HEK293 (cell line): Measurements from ENCODE around the gene EBF4.

Source experiments
- CTCF ChIA-PET: fragments of 350-600 bp; formaldehyde crosslinking; extraction: SDS; loops from one replicate; lab custom pipeline; 2021; ENCODE audit warnings: antibody characterized with exemption; lab: Yijun Ruan, JAX
- POLR2A ChIA-PET: fragments of 300-600 bp; formaldehyde crosslinking; extraction: SDS; loops from one replicate; lab custom pipeline; 2020; ENCODE audit warnings: antibody characterized with exemption, inconsistent platforms; lab: Yijun Ruan, JAX
- H3K27ac ChIP-seq: fragments of 200-500 bp; sonication (Bioruptor generic); 2 replicates; pipeline ENCODE4 v1.5.1; 2014; ENCODE audit warnings: low read depth, low read length, control low read depth, inconsistent platforms; ENCODE audit errors: extremely low read depth
- H3K36me3 ChIP-seq, 2 experiments: fragments of 200-500 bp in 1 of 2; sonication (Bioruptor generic) in 1 of 2; 1 replicate in 1 of 2; 2 replicates in 1 of 2; pipeline ENCODE4 v1.5.1; 2014 to 2017; ENCODE audit warnings: inconsistent platforms in 2 of 2, low read length in 2 of 2; ENCODE audit not compliant: control insufficient read depth in 2 of 2, insufficient read depth in 1 of 2
- H3K4me1 ChIP-seq: fragments of 200-500 bp; sonication (Bioruptor generic); 2 replicates; pipeline ENCODE4 v1.5.1; 2014; ENCODE audit warnings: mild to moderate bottlenecking, low read length, inconsistent platforms; ENCODE audit not compliant: control insufficient read depth, insufficient read depth
- H3K4me3 ChIP-seq: 2 replicates; pipeline ENCODE4 v1.5.1; 2011; ENCODE audit warnings: low read depth, mild to moderate bottlenecking, control low read depth, low read length, moderate library complexity
- H3K9me3 ChIP-seq: fragments of 200-500 bp; sonication (Bioruptor generic); 2 replicates; pipeline ENCODE4 v1.5.1; 2014; ENCODE audit warnings: low read depth, low read length, inconsistent platforms; ENCODE audit not compliant: control insufficient read depth, insufficient read depth
- OVOL3 ChIP-seq: fragments of 450-650 bp; formaldehyde crosslinking; IDR thresholded peaks from 2 replicates; pipeline ENCODE4 v1.5.1; 2016; ENCODE audit warnings: missing biosample characterization, missing genetic modification characterization
- ZFHX2 ChIP-seq: fragments of 450-650 bp; formaldehyde crosslinking; conservative IDR thresholded peaks from 2 replicates; pipeline ENCODE4 v1.5.1; 2016; ENCODE audit warnings: missing biosample characterization, missing genetic modification characterization
- ZNF2 ChIP-seq: fragments of 450-650 bp; formaldehyde crosslinking; IDR thresholded peaks from 2 replicates; pipeline ENCODE4 v1.5.1; 2016; ENCODE audit warnings: missing biosample characterization, missing genetic modification characterization
- ZNF221 ChIP-seq: fragments of 450-650 bp; formaldehyde crosslinking; IDR thresholded peaks from 2 replicates; pipeline ENCODE4 v1.5.1; 2017; ENCODE audit warnings: missing biosample characterization, missing genetic modification characterization, borderline replicate concordance
- ZNF24 ChIP-seq: fragments of 450-650 bp; formaldehyde crosslinking; IDR thresholded peaks from 2 replicates; pipeline ENCODE4 v1.5.1; 2016; ENCODE audit warnings: missing biosample characterization, missing genetic modification characterization
- ZNF626 ChIP-seq: fragments of 450-650 bp; sonication (Bioruptor Pico); formaldehyde crosslinking; IDR thresholded peaks from 2 replicates; pipeline ENCODE4 v1.5.1; 2018; ENCODE audit warnings: missing biosample characterization, missing genetic modification characterization, inconsistent platforms
- TF ChIP-seq, protein P1 (sequence below): fragments of 450-650 bp; formaldehyde crosslinking; IDR thresholded peaks from 2 replicates; pipeline ENCODE4 v1.5.1; 2016; ENCODE audit warnings: missing biosample characterization, missing genetic modification characterization, borderline replicate concordance
- TF ChIP-seq, protein P2 (sequence below): fragments of 450-650 bp; formaldehyde crosslinking; IDR thresholded peaks from 2 replicates; pipeline ENCODE4 v1.5.1; 2016; ENCODE audit warnings: missing biosample characterization, missing genetic modification characterization
- TF ChIP-seq, protein P3 (sequence below): fragments of 450-650 bp; formaldehyde crosslinking; IDR thresholded peaks from 2 replicates; pipeline ENCODE4 v1.5.1; 2016; ENCODE audit warnings: missing biosample characterization, missing genetic modification characterization
- TF ChIP-seq, protein P4 (sequence below): fragments of 450-650 bp; formaldehyde crosslinking; IDR thresholded peaks from 2 replicates; pipeline ENCODE4 v1.5.1; 2016; ENCODE audit warnings: missing biosample characterization, missing genetic modification characterization
- TF ChIP-seq, protein P5 (sequence below): fragments of 450-650 bp; formaldehyde crosslinking; IDR thresholded peaks from 2 replicates; pipeline ENCODE4 v1.5.1; 2016; ENCODE audit warnings: missing biosample characterization, missing genetic modification characterization
- TF ChIP-seq, protein P6 (sequence below): fragments of 450-650 bp; formaldehyde crosslinking; IDR thresholded peaks from 2 replicates; pipeline ENCODE4 v1.5.1; 2017; ENCODE audit warnings: missing biosample characterization, missing genetic modification characterization
- TF ChIP-seq, protein P7 (sequence below): fragments of 450-650 bp; formaldehyde crosslinking; IDR thresholded peaks from 2 replicates; pipeline ENCODE4 v1.5.0; 2017; ENCODE audit warnings: missing biosample characterization, missing genetic modification characterization, borderline replicate concordance

EBF4 gene

DNA sequence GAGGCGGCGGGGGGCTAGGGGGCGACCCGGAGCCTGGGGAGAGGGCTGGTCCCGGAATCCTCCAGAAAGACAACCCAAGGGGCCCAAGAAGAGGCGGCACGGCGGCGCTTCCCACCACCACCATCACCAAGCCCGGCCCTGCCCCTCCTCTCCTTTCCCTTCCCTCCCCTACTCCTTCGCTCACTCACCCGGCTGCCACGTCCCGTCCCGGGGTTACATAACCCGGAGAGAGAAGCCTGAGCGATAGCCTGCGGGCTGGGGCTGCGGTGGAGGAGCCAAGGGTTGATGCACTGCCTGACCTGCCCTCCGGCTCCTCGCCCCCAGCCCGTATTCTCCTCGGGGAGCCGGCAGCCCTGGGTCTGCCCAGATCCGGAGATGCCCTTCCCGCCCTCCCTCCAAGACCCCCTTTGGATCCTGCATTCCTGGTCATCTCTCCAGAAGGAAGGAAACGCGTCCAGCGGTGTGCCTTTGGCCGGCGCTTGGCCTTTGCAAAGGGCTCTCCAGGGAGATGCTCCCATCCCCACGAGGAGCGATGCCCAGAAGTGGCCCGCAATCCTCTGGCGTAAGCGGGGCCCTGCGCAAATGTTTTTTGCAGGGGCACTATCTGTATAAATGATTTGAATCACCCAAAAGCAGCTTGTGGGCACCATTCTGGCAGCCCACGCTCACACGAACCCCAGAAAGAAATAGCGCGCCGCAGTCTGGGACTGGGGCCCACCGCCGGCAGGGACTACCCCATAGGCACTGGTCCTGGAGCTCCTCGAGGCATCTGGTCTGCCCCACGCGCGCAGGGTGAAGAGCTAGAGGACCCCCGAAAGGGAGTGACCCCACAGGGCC is 112.5 kb downstream of the EBF4 start:
- Histone ChIP-seq H3K27ac (no peak overlapping the region), H3K4me3 (no peak overlapping the region), H3K36me3 (no peaks in the 10 kb centered on the region), H3K9me3 (no peaks in the 10 kb centered on the region), H3K4me1 (no peaks in the 10 kb centered on the region)
- CTCF ChIA-PET = interaction anchor here (0.5 to 1.2 kb wide), 2 partner anchors 52 to 377 kb away, joined by 3 to 4 read pairs; no protein-coding TSS in a partner anchor
- POLR2A ChIA-PET = no interaction called here
- no peak for TF ChIP-seq ZNF24 (tag by site-specific recombination)
- TF ChIP-seq, protein P1, sequence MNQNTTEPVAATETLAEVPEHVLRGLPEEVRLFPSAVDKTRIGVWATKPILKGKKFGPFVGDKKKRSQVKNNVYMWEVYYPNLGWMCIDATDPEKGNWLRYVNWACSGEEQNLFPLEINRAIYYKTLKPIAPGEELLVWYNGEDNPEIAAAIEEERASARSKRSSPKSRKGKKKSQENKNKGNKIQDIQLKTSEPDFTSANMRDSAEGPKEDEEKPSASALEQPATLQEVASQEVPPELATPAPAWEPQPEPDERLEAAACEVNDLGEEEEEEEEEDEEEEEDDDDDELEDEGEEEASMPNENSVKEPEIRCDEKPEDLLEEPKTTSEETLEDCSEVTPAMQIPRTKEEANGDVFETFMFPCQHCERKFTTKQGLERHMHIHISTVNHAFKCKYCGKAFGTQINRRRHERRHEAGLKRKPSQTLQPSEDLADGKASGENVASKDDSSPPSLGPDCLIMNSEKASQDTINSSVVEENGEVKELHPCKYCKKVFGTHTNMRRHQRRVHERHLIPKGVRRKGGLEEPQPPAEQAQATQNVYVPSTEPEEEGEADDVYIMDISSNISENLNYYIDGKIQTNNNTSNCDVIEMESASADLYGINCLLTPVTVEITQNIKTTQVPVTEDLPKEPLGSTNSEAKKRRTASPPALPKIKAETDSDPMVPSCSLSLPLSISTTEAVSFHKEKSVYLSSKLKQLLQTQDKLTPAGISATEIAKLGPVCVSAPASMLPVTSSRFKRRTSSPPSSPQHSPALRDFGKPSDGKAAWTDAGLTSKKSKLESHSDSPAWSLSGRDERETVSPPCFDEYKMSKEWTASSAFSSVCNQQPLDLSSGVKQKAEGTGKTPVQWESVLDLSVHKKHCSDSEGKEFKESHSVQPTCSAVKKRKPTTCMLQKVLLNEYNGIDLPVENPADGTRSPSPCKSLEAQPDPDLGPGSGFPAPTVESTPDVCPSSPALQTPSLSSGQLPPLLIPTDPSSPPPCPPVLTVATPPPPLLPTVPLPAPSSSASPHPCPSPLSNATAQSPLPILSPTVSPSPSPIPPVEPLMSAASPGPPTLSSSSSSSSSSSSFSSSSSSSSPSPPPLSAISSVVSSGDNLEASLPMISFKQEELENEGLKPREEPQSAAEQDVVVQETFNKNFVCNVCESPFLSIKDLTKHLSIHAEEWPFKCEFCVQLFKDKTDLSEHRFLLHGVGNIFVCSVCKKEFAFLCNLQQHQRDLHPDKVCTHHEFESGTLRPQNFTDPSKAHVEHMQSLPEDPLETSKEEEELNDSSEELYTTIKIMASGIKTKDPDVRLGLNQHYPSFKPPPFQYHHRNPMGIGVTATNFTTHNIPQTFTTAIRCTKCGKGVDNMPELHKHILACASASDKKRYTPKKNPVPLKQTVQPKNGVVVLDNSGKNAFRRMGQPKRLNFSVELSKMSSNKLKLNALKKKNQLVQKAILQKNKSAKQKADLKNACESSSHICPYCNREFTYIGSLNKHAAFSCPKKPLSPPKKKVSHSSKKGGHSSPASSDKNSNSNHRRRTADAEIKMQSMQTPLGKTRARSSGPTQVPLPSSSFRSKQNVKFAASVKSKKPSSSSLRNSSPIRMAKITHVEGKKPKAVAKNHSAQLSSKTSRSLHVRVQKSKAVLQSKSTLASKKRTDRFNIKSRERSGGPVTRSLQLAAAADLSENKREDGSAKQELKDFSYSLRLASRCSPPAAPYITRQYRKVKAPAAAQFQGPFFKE (tag by site-specific recombination) = no peak
- TF ChIP-seq, protein P2, sequence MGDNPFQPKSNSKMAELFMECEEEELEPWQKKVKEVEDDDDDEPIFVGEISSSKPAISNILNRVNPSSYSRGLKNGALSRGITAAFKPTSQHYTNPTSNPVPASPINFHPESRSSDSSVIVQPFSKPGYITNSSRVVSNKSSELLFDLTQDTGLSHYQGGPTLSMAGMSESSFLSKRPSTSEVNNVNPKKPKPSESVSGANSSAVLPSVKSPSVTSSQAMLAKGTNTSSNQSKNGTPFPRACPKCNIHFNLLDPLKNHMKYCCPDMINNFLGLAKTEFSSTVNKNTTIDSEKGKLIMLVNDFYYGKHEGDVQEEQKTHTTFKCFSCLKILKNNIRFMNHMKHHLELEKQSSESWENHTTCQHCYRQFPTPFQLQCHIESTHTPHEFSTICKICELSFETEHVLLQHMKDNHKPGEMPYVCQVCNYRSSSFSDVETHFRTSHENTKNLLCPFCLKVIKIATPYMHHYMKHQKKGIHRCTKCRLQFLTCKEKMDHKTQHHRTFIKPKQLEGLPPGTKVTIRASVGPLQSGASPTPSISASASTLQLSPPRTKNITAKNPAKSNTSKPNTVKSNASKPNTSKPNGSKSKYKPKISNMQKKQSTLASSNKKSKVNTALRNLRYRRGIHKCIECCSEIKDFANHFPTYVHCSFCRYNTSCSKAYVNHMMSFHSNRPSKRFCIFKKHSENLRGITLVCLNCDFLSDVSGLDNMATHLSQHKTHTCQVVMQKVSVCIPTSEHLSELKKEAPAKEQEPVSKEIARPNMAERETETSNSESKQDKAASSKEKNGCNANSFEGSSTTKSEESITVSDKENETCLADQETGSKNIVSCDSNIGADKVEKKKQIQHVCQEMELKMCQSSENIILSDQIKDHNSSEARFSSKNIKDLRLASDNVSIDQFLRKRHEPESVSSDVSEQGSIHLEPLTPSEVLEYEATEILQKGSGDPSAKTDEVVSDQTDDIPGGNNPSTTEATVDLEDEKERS (tag by site-specific recombination) = no peak
- TF ChIP-seq ZNF221 (tag by site-specific recombination) = no peak
- TF ChIP-seq, protein P3, sequence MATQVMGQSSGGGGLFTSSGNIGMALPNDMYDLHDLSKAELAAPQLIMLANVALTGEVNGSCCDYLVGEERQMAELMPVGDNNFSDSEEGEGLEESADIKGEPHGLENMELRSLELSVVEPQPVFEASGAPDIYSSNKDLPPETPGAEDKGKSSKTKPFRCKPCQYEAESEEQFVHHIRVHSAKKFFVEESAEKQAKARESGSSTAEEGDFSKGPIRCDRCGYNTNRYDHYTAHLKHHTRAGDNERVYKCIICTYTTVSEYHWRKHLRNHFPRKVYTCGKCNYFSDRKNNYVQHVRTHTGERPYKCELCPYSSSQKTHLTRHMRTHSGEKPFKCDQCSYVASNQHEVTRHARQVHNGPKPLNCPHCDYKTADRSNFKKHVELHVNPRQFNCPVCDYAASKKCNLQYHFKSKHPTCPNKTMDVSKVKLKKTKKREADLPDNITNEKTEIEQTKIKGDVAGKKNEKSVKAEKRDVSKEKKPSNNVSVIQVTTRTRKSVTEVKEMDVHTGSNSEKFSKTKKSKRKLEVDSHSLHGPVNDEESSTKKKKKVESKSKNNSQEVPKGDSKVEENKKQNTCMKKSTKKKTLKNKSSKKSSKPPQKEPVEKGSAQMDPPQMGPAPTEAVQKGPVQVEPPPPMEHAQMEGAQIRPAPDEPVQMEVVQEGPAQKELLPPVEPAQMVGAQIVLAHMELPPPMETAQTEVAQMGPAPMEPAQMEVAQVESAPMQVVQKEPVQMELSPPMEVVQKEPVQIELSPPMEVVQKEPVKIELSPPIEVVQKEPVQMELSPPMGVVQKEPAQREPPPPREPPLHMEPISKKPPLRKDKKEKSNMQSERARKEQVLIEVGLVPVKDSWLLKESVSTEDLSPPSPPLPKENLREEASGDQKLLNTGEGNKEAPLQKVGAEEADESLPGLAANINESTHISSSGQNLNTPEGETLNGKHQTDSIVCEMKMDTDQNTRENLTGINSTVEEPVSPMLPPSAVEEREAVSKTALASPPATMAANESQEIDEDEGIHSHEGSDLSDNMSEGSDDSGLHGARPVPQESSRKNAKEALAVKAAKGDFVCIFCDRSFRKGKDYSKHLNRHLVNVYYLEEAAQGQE (tag by site-specific recombination) = no peak
- TF ChIP-seq, protein P4, sequence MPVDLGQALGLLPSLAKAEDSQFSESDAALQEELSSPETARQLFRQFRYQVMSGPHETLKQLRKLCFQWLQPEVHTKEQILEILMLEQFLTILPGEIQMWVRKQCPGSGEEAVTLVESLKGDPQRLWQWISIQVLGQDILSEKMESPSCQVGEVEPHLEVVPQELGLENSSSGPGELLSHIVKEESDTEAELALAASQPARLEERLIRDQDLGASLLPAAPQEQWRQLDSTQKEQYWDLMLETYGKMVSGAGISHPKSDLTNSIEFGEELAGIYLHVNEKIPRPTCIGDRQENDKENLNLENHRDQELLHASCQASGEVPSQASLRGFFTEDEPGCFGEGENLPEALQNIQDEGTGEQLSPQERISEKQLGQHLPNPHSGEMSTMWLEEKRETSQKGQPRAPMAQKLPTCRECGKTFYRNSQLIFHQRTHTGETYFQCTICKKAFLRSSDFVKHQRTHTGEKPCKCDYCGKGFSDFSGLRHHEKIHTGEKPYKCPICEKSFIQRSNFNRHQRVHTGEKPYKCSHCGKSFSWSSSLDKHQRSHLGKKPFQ (tag by site-specific recombination) = no peak
- TF ChIP-seq OVOL3 (tag by site-specific recombination) = no peak
- no peak for TF ChIP-seq ZFHX2 (tag by site-specific recombination)
- TF ChIP-seq, protein P5, sequence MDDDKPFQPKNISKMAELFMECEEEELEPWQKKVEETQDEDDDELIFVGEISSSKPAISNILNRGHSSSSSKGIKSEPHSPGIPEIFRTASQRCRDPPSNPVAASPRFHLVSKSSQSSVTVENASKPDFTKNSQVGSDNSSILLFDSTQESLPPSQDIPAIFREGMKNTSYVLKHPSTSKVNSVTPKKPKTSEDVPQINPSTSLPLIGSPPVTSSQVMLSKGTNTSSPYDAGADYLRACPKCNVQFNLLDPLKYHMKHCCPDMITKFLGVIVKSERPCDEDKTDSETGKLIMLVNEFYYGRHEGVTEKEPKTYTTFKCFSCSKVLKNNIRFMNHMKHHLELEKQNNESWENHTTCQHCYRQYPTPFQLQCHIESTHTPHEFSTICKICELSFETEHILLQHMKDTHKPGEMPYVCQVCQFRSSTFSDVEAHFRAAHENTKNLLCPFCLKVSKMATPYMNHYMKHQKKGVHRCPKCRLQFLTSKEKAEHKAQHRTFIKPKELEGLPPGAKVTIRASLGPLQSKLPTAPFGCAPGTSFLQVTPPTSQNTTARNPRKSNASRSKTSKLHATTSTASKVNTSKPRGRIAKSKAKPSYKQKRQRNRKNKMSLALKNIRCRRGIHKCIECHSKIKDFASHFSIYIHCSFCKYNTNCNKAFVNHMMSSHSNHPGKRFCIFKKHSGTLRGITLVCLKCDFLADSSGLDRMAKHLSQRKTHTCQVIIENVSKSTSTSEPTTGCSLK (tag by site-specific recombination) = no peak
- no peak for TF ChIP-seq ZNF2 (tag by site-specific recombination)
- TF ChIP-seq, protein P6, sequence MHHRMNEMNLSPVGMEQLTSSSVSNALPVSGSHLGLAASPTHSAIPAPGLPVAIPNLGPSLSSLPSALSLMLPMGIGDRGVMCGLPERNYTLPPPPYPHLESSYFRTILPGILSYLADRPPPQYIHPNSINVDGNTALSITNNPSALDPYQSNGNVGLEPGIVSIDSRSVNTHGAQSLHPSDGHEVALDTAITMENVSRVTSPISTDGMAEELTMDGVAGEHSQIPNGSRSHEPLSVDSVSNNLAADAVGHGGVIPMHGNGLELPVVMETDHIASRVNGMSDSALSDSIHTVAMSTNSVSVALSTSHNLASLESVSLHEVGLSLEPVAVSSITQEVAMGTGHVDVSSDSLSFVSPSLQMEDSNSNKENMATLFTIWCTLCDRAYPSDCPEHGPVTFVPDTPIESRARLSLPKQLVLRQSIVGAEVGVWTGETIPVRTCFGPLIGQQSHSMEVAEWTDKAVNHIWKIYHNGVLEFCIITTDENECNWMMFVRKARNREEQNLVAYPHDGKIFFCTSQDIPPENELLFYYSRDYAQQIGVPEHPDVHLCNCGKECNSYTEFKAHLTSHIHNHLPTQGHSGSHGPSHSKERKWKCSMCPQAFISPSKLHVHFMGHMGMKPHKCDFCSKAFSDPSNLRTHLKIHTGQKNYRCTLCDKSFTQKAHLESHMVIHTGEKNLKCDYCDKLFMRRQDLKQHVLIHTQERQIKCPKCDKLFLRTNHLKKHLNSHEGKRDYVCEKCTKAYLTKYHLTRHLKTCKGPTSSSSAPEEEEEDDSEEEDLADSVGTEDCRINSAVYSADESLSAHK (tag by site-specific recombination) = no peak
- no peak for TF ChIP-seq ZNF626
- TF ChIP-seq, protein P7, sequence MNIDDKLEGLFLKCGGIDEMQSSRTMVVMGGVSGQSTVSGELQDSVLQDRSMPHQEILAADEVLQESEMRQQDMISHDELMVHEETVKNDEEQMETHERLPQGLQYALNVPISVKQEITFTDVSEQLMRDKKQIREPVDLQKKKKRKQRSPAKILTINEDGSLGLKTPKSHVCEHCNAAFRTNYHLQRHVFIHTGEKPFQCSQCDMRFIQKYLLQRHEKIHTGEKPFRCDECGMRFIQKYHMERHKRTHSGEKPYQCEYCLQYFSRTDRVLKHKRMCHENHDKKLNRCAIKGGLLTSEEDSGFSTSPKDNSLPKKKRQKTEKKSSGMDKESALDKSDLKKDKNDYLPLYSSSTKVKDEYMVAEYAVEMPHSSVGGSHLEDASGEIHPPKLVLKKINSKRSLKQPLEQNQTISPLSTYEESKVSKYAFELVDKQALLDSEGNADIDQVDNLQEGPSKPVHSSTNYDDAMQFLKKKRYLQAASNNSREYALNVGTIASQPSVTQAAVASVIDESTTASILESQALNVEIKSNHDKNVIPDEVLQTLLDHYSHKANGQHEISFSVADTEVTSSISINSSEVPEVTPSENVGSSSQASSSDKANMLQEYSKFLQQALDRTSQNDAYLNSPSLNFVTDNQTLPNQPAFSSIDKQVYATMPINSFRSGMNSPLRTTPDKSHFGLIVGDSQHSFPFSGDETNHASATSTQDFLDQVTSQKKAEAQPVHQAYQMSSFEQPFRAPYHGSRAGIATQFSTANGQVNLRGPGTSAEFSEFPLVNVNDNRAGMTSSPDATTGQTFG = no peak
